GM12874 (cell line): ENCODE measurements around the gene MLANA.

Experiments used
- CTCF ChIP-seq: IDR thresholded peaks from 2 replicates; pipeline ENCODE4 v1.5.1; 2011; ENCODE audit warnings: low read depth, mild to moderate bottlenecking, control low read depth, low read length, moderate library complexity; ENCODE audit not compliant: insufficient read depth

MLANA gene

GRCh38 chr9:5949103-5949699 is 58.5 kb downstream of the MLANA start:
- no peak for TF ChIP-seq CTCF

DNA sequence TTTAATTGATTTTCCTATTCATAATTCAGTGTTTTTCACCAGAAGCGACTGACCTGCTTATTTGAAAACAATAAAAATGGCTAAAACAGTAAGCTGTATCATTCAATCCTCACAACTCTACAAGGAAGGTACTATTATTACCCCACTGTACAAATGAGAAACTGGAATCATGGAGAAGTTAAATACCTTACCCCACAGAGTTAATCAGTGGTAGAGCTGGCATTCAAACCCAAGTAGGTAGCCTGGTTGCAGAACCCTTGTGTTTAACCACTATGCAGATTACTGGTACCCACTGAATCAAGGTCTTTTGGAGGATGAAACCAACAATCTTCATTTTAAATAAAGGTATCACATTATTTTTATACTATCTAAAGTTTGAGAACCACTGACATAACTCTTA is 59.6 kb downstream of the MLANA start:
- no peak for TF ChIP-seq CTCF

DNA sequence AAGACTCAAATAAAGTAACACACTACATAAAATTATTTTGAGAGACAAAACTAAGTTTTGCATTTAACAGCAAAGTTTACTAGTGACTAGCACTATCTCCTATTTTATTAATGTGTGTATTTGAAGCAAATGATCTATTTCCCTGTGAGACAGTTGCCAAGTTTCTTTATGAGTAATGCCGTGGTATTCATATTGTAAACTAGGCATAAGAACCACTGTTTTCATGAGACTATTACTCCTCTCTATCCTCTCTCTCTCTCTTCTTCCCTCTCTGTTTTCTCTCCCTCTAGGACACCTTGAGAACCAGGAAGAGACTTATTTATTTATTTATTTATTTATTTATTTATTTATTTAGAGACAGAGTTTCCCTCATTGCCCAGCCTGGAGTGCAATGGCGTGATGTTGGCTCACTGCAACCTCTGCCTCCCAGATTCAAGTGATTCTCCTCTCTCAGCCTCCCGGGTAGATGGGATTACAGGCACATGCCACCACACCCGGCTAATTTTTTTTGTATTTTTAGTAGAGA is 61.1 kb downstream of the MLANA start:
- TF ChIP-seq CTCF: no peak

GRCh38 chr9:5953743-5954707 is 63.3 kb downstream of the MLANA start:
- TF ChIP-seq CTCF: no peak

GRCh38 chr9:5957166-5957565 is 66.5 kb downstream of the MLANA start:
- TF ChIP-seq CTCF: no peak

- no peak for TF ChIP-seq CTCF
Observed at GRCh38 chr9:5958273-5958672, 67.6 kb downstream of the MLANA start.
